PFSK-1 (cell line): ENCODE measurements around the gene APBB2.

ENCODE experiments used
- FOXP2 ChIP-seq: optimal IDR thresholded peaks from 2 replicates; pipeline ENCODE3; 2011; ENCODE audit warnings: borderline replicate concordance, control low read depth, inconsistent platforms; ENCODE audit not compliant: insufficient read depth; ENCODE audit errors: extremely low read length, extremely low read depth
- POLR2AphosphoS5 ChIP-seq: IDR thresholded peaks from 2 replicates; pipeline ENCODE4 v1.6.1; 2012; ENCODE audit warnings: low read depth, mild to moderate bottlenecking, control low read depth, low read length, moderate library complexity
- SIN3A ChIP-seq: IDR thresholded peaks from 2 replicates; pipeline ENCODE4 v1.6.1; 2012; ENCODE audit warnings: mild to moderate bottlenecking, low read length, moderate library complexity, borderline replicate concordance; ENCODE audit not compliant: insufficient read depth
- TAF1 ChIP-seq: IDR thresholded peaks from 2 replicates; pipeline ENCODE4 v1.6.1; 2012; ENCODE audit warnings: low read length, control low read depth, borderline replicate concordance; ENCODE audit not compliant: insufficient read depth
- TF ChIP-seq, protein P1 (sequence below), 2 experiments: IDR thresholded peaks; 2 replicates each; pipeline versions ENCODE4 v1.6.1 to v1.8.0; 2011 to 2012; ENCODE audit warnings: low read depth in 2 of 2, low read length in 2 of 2, control low read depth in 1 of 2, inconsistent platforms in 1 of 2, mild to moderate bottlenecking in 1 of 2, moderate library complexity in 1 of 2; ENCODE audit not compliant: insufficient read depth in 1 of 2

Gene APBB2

DNA sequence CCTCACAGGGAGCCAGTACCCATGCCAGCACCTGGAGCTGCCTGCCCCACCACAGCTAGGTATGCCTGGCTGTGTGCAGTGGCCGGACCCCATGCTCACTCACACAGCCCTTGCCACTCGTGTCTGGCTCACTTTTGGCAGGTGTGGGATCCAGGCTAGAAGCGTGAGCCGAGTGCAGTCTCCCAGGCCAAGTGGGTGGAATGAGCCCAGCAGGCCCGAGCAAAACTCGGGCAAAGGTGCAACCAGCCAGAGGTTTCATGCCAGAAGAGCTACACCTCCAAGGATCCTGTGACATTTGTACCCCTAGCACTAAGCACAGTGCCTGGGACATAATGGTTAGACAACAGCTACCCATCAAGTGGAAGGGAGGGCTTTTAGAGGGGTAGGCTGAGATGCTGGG is 246.8 kb downstream of the APBB2 start:
- TF ChIP-seq SIN3A: no peak
- TF ChIP-seq FOXP2: no peak
- TF ChIP-seq, protein P1, sequence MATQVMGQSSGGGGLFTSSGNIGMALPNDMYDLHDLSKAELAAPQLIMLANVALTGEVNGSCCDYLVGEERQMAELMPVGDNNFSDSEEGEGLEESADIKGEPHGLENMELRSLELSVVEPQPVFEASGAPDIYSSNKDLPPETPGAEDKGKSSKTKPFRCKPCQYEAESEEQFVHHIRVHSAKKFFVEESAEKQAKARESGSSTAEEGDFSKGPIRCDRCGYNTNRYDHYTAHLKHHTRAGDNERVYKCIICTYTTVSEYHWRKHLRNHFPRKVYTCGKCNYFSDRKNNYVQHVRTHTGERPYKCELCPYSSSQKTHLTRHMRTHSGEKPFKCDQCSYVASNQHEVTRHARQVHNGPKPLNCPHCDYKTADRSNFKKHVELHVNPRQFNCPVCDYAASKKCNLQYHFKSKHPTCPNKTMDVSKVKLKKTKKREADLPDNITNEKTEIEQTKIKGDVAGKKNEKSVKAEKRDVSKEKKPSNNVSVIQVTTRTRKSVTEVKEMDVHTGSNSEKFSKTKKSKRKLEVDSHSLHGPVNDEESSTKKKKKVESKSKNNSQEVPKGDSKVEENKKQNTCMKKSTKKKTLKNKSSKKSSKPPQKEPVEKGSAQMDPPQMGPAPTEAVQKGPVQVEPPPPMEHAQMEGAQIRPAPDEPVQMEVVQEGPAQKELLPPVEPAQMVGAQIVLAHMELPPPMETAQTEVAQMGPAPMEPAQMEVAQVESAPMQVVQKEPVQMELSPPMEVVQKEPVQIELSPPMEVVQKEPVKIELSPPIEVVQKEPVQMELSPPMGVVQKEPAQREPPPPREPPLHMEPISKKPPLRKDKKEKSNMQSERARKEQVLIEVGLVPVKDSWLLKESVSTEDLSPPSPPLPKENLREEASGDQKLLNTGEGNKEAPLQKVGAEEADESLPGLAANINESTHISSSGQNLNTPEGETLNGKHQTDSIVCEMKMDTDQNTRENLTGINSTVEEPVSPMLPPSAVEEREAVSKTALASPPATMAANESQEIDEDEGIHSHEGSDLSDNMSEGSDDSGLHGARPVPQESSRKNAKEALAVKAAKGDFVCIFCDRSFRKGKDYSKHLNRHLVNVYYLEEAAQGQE (IDR thresholded peaks at IDR 0.05; ENCODE audit: insufficient read depth in 1 of 2, low read depth in 2 of 2, low read length in 2 of 2): no peak
- TF ChIP-seq POLR2AphosphoS5: no peak
- no peak for TF ChIP-seq TAF1

DNA sequence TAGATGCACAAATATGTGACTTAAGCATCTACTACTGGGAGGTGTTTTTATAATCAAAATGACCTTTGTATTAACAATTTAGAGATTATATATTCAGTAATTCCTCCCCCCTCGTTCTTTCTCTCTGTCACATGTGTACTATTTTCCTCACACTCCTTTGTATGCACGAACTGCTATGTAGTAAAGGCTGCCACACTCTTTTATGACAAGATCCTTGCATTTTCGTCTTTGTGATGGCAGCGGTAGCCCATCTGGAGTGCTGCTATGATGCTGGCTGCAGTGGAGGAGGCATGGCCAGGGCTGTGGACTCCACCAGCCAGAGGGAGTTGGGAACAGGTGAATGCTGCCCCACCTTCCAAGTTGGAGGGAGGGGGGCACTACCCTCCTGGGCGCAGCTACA is 248.3 kb downstream of the APBB2 start:
- no peak for TF ChIP-seq POLR2AphosphoS5
- no peak for TF ChIP-seq FOXP2
- TF ChIP-seq TAF1: no peak
- TF ChIP-seq SIN3A: no peak
- TF ChIP-seq, protein P1 (IDR thresholded peaks at IDR 0.05; ENCODE audit: insufficient read depth in 1 of 2, low read depth in 2 of 2, low read length in 2 of 2): no peak

DNA sequence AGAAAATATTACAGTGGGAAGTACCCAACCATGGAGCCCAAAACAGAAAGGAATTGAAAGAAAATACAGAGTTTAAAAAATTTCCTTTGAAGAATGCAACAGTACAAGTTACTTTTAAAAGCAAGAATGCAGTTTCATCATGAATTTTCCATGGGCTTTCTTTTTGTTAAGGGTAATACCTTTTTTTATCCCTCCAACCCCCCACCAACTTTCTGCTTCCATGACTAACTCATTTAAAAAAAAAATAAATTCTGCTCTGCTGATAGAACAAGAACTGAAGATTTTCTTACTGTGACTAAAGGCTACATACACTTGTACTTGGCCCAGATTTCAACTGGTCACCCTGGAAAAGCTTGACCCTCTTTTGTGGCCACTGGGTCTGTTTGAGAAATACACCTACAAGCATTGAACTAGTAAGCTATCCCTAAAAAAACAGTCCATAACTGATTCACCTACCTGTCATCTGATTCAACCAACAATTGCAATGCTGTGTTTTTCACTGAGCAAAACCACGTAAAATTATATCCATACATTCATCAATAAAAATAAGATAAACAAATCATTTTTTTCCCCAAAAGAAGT is 250.4 kb downstream of the APBB2 start:
- TF ChIP-seq, protein P1 (IDR thresholded peaks at IDR 0.05; ENCODE audit: insufficient read depth in 1 of 2, low read depth in 2 of 2, low read length in 2 of 2): no peak
- TF ChIP-seq FOXP2 (no peak), POLR2AphosphoS5 (no peak), SIN3A (no peak), TAF1 (no peak)

DNA sequence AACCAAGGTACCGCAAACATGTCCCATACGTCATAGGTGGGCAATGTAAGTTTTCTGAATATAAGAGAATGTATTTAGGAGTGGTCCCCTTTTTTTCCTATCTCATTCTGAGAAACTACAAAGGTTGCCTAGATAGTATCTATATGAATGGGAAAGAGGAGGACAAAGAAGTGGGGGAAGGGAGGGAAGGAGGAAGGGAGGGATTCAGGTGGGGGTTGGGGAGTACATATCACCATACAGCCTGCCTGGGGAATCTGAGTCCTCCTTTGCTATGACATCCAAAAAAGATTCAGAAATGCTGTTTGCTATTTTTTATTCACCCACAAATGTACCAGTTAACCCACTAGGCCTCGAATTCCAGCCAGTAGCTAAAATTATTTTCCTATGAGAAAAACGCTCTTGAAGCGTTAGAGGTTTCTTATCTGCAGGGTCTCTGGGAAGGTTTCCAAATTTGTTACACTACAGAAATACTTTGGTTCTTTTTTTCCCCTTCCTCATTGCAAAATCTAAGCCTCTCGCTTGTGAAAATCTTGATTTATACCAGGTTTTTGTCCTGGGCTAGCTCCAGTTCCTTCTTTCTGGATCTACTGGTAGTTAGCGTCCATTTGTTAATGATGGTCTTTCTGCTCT is 251.7 kb downstream of the APBB2 start:
- TF ChIP-seq FOXP2 (no peak), TAF1 (no peak), POLR2AphosphoS5 (no peak), SIN3A (no peak)
- TF ChIP-seq, protein P1 (IDR thresholded peaks at IDR 0.05; ENCODE audit: insufficient read depth in 1 of 2, low read depth in 2 of 2, low read length in 2 of 2): no peak
